ENCODE measurements around the gene PRMT3.

PRMT3 gene

DNA sequence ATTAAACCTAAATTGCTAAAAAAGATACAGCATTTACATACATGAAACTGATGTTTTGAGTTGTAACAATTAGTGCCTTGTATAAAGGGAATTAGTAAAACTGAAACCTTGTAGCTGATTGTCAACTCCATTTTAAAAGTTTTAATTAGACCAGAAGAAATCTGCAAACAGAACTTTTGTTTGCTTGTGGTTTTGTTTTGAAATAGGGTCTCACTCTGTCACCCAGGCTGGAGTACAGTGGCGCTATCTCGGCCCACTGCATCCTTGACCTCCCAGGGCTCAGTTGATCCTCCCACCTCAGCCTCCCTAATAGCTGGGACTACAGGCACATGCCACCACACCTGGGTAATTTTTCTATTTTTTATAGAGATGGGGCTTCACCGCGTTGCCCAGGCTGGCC is 125.4 kb downstream of the PRMT3 start:
- no peak overlapping the region for H3K4me3 ChIP-seq (ENCODE audit: low read length)
- TF ChIP-seq, protein P1, sequence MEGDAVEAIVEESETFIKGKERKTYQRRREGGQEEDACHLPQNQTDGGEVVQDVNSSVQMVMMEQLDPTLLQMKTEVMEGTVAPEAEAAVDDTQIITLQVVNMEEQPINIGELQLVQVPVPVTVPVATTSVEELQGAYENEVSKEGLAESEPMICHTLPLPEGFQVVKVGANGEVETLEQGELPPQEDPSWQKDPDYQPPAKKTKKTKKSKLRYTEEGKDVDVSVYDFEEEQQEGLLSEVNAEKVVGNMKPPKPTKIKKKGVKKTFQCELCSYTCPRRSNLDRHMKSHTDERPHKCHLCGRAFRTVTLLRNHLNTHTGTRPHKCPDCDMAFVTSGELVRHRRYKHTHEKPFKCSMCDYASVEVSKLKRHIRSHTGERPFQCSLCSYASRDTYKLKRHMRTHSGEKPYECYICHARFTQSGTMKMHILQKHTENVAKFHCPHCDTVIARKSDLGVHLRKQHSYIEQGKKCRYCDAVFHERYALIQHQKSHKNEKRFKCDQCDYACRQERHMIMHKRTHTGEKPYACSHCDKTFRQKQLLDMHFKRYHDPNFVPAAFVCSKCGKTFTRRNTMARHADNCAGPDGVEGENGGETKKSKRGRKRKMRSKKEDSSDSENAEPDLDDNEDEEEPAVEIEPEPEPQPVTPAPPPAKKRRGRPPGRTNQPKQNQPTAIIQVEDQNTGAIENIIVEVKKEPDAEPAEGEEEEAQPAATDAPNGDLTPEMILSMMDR (IDR thresholded peaks at IDR 0.05; ENCODE audit: insufficient read depth, low read depth, low read length, missing control alignments) = no peak
- no peak for DNase-seq (ENCODE audit: low read depth)

DNA sequence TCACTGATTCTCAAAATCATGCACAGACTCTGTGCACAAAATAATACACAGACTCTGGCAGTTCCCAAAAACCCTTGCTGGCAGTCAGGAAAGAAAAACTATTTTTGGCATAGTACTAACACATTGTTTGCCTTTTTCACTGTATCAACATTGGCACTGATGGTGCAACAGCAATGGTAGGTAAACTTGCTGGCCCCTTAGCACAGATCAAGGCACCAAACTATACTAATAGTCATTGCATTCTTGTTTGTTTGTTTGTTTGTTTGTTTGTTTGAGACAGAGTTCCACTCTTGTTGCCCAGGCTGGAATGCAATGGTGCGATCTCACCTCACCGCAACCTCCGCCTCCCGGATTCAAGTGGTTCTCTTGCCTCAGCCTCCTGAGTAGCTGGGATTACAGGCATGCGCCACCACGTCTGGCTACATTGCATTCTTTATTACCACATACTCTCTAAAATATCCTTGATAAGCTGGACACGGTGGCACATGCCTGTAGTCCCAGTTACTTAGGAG is 130.9 kb downstream of the PRMT3 start:
- no peak for DNase-seq (ENCODE audit: low read depth)
- TF ChIP-seq, protein P1 (IDR thresholded peaks at IDR 0.05; ENCODE audit: insufficient read depth, low read depth, low read length, missing control alignments) = no peak
- no peak overlapping the region for H3K4me3 ChIP-seq (ENCODE audit: low read length)

DNA sequence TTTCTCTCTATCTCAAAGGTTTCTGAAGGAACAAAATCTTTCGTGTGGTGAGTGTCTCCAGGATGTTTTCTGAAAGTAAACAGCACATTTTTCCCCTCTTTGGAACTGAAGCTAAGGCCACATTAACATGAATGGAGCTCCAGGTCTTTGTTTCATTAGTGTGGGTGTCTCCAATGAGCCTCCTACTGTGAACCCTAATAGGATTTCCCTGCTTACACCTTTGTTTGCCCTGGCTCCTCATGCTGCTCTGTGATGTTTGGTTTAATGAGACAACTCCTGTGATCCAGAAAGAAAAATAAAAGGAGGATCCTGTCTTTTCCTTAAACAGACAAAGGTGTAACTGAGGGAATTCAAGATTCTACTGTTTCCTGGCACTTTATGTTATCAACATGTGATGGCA is 135.0 kb downstream of the PRMT3 start:
- no peak overlapping the region for H3K4me3 ChIP-seq (ENCODE audit: low read length)
- TF ChIP-seq, protein P1 (IDR thresholded peaks at IDR 0.05; ENCODE audit: insufficient read depth, low read depth, low read length, missing control alignments) = no peak
- no peak for DNase-seq (ENCODE audit: low read depth)

DNA sequence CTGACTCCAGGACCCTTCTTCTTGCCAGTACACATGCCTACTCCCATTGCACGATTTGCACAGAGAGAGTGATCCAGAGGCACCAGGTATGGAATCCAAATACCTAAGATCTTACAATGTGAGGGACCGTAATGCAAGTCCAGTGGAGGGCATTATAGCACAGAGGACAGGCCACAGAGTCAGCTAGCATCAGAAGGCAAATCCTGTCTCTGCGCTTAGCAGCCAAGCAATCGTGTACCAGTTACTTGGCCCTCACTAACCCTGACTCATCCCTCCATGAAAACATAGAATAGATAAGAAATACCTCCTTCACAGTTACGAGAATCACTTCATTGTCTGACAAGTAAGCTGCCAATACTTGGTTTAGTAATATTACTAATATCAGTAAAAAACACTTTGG is 142.2 kb downstream of the PRMT3 start:
- H3K4me3 ChIP-seq (ENCODE audit: low read length) = no peak overlapping the region
- peak; percentile 15 for DNase-seq (ENCODE audit: low read depth)
- TF ChIP-seq, protein P1 (IDR thresholded peaks at IDR 0.05; ENCODE audit: insufficient read depth, low read depth, low read length, missing control alignments) = no peak

DNA sequence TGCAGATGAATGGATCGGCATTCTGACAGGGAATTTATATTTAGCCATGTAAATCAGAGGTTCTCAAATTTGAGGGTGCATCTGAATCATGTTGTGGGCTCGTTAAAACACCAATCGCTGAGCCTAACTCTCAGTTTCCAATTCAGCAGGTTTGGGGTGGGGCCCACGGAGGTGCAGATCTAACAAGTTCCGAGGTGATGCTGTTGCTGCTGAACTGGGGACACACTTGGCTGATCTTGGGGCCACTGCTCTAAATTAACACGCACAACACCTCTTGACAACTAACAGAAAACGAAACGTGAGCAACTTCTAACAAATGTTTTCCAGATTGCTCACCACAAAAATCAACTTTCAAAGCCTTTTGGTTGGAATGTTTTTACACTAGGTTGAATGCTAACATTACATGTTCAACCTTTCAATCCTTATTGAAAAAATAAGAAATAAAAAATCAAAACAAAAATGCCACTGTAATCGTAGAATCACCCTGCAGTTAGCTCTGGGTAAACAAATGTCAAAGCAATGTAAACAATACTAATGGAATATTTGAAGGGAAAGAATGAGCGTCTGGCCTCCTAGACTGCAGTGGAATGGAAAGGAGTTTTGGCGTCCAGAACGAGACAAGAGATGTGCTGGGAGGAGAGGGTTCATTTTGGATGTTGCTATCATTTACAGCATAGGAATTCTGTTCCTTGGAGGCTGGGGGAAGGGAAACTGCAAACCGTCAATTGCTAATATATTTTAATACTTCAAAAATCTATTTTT is 143.6 kb downstream of the PRMT3 start:
- TF ChIP-seq, protein P1 (IDR thresholded peaks at IDR 0.05; ENCODE audit: insufficient read depth, low read depth, low read length, missing control alignments) = no peak
- H3K4me3 ChIP-seq (ENCODE audit: low read length) = no peak overlapping the region

DNA sequence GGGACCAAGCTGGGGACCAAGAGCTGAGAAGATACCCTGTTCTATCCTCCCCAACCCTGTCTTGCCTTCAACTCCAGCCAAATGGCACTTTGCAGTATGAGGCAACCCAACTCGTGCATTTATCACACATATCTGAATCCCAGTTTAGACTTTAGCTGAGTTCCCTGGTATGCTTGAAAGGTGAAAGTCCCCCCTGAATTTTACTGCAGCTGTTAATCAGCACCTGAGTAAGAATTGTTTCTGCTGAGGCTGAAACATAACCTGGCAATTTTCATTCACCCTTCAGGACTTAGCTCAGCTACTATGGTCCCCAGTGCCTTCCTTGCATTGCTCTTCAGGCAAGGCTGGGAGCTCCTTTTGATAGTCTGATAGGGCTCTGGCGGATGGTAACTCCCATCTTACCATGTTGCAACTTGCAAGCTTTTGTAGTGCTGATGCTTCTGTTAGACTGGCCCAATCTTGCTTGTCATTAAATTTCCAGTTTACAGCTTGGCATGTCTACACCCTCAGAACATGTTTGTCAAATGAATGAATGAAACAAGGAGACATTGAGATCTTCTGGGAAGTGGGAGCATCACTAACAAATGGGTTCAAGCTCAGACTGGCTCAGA is 147.9 kb downstream of the PRMT3 start:
- TF ChIP-seq, protein P1 (IDR thresholded peaks at IDR 0.05; ENCODE audit: insufficient read depth, low read depth, low read length, missing control alignments) = no peak
- H3K4me3 ChIP-seq (ENCODE audit: low read length) = no peak overlapping the region
- no peak for DNase-seq (ENCODE audit: low read depth)

More for the DNA sequence above, 143.6 kb downstream of the PRMT3 start:
- no peak for DNase-seq (ENCODE audit: low read depth)

Data from epithelial cell of esophagus (primary cell).